Gastrocnemius medialis (tissue), 4 donors: ENCODE results near the gene DIP2B. TPM values are rescaled to one million over a fixed set of nuclear protein-coding genes. Genes with fewer than 3 reads are reported as not detected.
A peak's percentile ranks its signal among the peaks of the same experiment; 100 is the strongest.

ENCODE experiments used
- ATAC-seq, 2 donors: fragments of 150-250 bp; one replicate each; pipeline ENCODE4 v1.9.1; 2016
- DNase-seq, 2 donors: peaks; one replicate each; pipeline ENCODE4 v3.0.0-alpha.2; 2019
- H3K27ac ChIP-seq, 4 donors: fragments of 200-600 bp; sonication (generic); 1 replicate in 1 of 4; 2 replicates in 3 of 4; pipeline ENCODE4 v1.5.1; 2016 to 2018; ENCODE audit warnings: mild to moderate bottlenecking in 2 of 4, moderate library complexity in 1 of 4
- H3K27me3 ChIP-seq, 3 donors: fragments of 200-600 bp; sonication (generic) in 2 of 3; 1 replicate in 1 of 3; 2 replicates in 2 of 3; pipeline versions ENCODE4 v1.5.1 to v1.6.0; 2016 to 2019; ENCODE audit warnings: mild to moderate bottlenecking in 1 of 3, moderate library complexity in 1 of 3
- H3K36me3 ChIP-seq, 2 donors: fragments of 200-600 bp; sonication (generic) in 1 of 2; one replicate each; pipeline ENCODE4 v1.5.1; 2017 to 2018
- H3K4me1 ChIP-seq, 2 donors: fragments of 200-600 bp; sonication (generic) in 1 of 2; one replicate each; pipeline ENCODE4 v1.5.1; 2016 to 2017; ENCODE audit warnings: mild to moderate bottlenecking in 2 of 2
- H3K4me3 ChIP-seq, 4 donors: fragments of 200-600 bp; sonication (generic) in 3 of 4; 1 replicate in 1 of 4; 2 replicates in 3 of 4; pipeline ENCODE4 v1.5.1; 2016 to 2019; ENCODE audit warnings: mild to moderate bottlenecking in 2 of 4
- H3K9me3 ChIP-seq, 3 donors: fragments of 200-600 bp; sonication (generic) in 2 of 3; 1 replicate in 1 of 3; 2 replicates in 2 of 3; pipeline ENCODE4 v1.5.1; 2016 to 2019
- CTCF ChIP-seq, 5 experiments: fragments of 450-650 bp in 3 of 5; fragments of 200-600 bp in 2 of 5; sonication (generic) in 2 of 5; IDR thresholded peaks in 4 of 5; conservative IDR thresholded peaks in 1 of 5; 1 replicate in 4 of 5; 2 replicates in 1 of 5; pipeline ENCODE4 v1.5.1; 2016 to 2019; ENCODE audit warnings: antibody characterized with exemption in 5 of 5, mild to moderate bottlenecking in 3 of 5, moderate library complexity in 3 of 5
- POLR2A ChIP-seq, 2 donors: fragments of 450-650 bp; IDR thresholded peaks; one replicate each; pipeline ENCODE4 v1.6.1; 2017; ENCODE audit warnings: antibody characterized with exemption in 2 of 2, mild to moderate bottlenecking in 2 of 2, moderate library complexity in 2 of 2
- in situ Hi-C, 4 donors: fragments of 200-750 bp; cut with MboI; loops; one replicate each; pipeline versions ENCODE4 v1.15.0 to v1.8.0; 2017; ENCODE audit warnings: low sequenced_read_pairs in 4 of 4
- intact Hi-C: fragments of 100-400 bp; cut with DNase I; formaldehyde crosslinking; loops from one replicate; pipeline ENCODE4 v1.15.1; 2023; ENCODE audit warnings: low total_unique reads
- total RNA-seq, 4 donors: library from RNA; depleted of rRNA; stranded (reverse); fragments of >200 nt; gene quantifications; one replicate each; pipeline versions ENCODE4 v1.1.0 to v1.2.3, GENCODE V29; 2016

DIP2B gene
- total RNA-seq, 4 donors from 2014 or later, result 11.5 to 15.2 (median 12.2) TPM

DNA sequence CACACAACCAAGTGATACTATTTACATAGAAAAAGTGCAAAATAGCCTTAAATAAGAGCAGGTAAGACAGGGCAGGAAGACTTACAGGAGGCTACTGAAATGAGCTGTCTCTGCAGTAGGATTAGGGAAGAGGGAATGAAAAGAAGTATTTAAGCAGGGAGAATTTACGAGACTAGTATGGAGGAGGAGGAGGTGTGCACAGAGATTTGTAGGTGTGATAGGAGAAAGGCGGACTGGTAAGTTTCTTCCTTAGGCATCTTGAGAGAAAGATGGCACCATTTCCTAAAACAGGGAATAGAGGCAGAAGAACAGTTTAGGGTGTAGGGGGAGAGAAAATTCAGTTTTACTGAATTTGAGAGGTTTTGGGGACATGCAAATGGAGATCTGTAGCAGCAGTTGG is 25.7 kb downstream of the DIP2B start:
- in situ Hi-C loops, result no loop called here
- no peaks in the 10 kb centered on the region for H3K36me3 ChIP-seq
- no peaks in the 10 kb centered on the region for H3K27me3 ChIP-seq
- intact Hi-C loops, result no loop called here
- H3K4me1 ChIP-seq, result peaks cover 16 to 22% of the 10 kb centered on the region in 2 donors
- H3K4me3 ChIP-seq, result no peak overlapping the region
- ATAC-seq, result no peak
- TF ChIP-seq CTCF (IDR thresholded peaks at IDR 0.05 in 4 of 5, conservative IDR thresholded peaks at IDR 0.05 in 1 of 5) (no peak), POLR2A (IDR thresholded peaks at IDR 0.05) (no peak)
- DNase-seq, result no peak
- no peaks in the 10 kb centered on the region for H3K9me3 ChIP-seq
- H3K27ac ChIP-seq, result no peak overlapping the region

GRCh38 chr12:50533203-50533584 is 28.4 kb downstream of the DIP2B start:
- no peaks in the 10 kb centered on the region for H3K27me3 ChIP-seq
- intact Hi-C loops (no loop called here), in situ Hi-C loops (no loop called here)
- no peaks in the 10 kb centered on the region for H3K9me3 ChIP-seq
- TF ChIP-seq POLR2A (IDR thresholded peaks at IDR 0.05) (no peak), CTCF (IDR thresholded peaks at IDR 0.05 in 4 of 5, conservative IDR thresholded peaks at IDR 0.05 in 1 of 5) (no peak)
- DNase-seq, result no peak
- ATAC-seq, result no peak
- H3K4me1 ChIP-seq, result peaks cover 16 to 22% of the 10 kb centered on the region in 2 donors
- H3K36me3 ChIP-seq, result no peaks in the 10 kb centered on the region
- no peak overlapping the region for H3K4me3 ChIP-seq
- H3K27ac ChIP-seq, result peak overlapping the region in 2 of 4 donors; percentile 3 to 44

DNA sequence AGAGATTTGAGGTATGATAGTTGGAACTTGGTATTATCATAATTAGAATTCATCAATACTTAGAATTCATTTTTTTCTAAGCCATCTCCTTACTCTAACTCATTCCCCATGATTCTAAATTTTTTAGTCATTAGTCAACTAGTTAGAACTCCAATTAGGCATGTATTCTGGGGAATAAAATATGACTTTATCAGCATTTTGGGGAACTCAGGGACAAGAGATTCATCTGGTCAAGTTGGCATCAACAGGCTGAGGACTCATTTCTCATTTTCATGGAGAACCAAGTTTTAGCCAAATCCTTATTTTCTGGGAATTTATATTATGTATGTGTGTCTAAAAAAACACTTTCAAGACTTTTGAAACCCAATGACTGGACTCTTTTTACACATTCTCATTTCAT is 29.2 kb downstream of the DIP2B start:
- ATAC-seq, result no peak
- peaks cover 12 to 16% of the 10 kb centered on the region in 2 donors for H3K4me1 ChIP-seq
- in situ Hi-C loops, result no loop called here

GRCh38 chr12:50536831-50537537 is 32.2 kb downstream of the DIP2B start:
- intact Hi-C loops (no loop called here), in situ Hi-C loops (no loop called here)
- Histone ChIP-seq H3K9me3 (no peaks in the 10 kb centered on the region), H3K27ac (no peak overlapping the region), H3K36me3 (no peaks in the 10 kb centered on the region), H3K4me1 (peaks cover 0 to 6% of the 10 kb centered on the region in 2 donors), H3K4me3 (no peak overlapping the region), H3K27me3 (no peaks in the 10 kb centered on the region)
- ATAC-seq, result no peak
- DNase-seq, result no peak
- no peak for TF ChIP-seq POLR2A (IDR thresholded peaks at IDR 0.05)
- no peak for TF ChIP-seq CTCF (IDR thresholded peaks at IDR 0.05 in 4 of 5, conservative IDR thresholded peaks at IDR 0.05 in 1 of 5)

More for the DNA sequence above, 29.2 kb downstream of the DIP2B start:
- no peaks in the 10 kb centered on the region for H3K36me3 ChIP-seq
- DNase-seq, result no peak
- H3K9me3 ChIP-seq, result no peaks in the 10 kb centered on the region
- no peak overlapping the region for H3K27ac ChIP-seq
- H3K27me3 ChIP-seq, result no peaks in the 10 kb centered on the region
- TF ChIP-seq CTCF (IDR thresholded peaks at IDR 0.05 in 4 of 5, conservative IDR thresholded peaks at IDR 0.05 in 1 of 5) (no peak), POLR2A (IDR thresholded peaks at IDR 0.05) (no peak)
- intact Hi-C loops, result no loop called here
- H3K4me3 ChIP-seq, result no peak overlapping the region

DNA sequence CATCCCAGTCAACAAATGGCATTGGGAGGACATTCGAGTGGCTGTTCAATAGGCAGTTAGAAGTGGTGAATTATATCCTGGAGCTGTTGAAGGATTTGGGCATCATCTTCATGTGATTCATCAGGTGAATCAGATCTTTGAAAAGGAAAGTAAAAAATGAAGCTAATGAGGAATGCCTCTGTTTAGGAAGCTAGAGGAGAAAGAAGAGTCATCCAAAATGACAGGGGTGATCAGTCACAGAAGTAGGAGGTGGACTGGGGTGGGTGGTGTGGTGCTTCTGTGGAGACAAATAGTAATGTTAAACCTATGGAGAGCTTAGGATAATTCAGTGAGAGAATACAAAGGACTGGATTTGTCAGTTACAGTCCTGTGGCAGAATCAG is 32.7 kb downstream of the DIP2B start:
- H3K4me3 ChIP-seq, result no peak overlapping the region
- no peak overlapping the region for H3K27ac ChIP-seq
- no peaks in the 10 kb centered on the region for H3K27me3 ChIP-seq
- no peak for TF ChIP-seq CTCF (IDR thresholded peaks at IDR 0.05 in 4 of 5, conservative IDR thresholded peaks at IDR 0.05 in 1 of 5)
- TF ChIP-seq POLR2A (IDR thresholded peaks at IDR 0.05), result no peak
- in situ Hi-C loops, result no loop called here
- DNase-seq (no peak), ATAC-seq (no peak)
- peaks cover 0 to 6% of the 10 kb centered on the region in 2 donors for H3K4me1 ChIP-seq
- intact Hi-C loops, result no loop called here
- H3K36me3 ChIP-seq, result no peaks in the 10 kb centered on the region
- no peaks in the 10 kb centered on the region for H3K9me3 ChIP-seq
